GM21447 (cell line): Measurements from ENCODE around the gene COX10.

Experiments
- ATAC-seq: cut with Tn5 transposase; IDR thresholded peaks from one replicate; pipeline ENCODE4 v1.9.1; 2021; ENCODE audit not compliant: unreplicated experiment

The COX10 gene

GRCh38 chr17:14068542-14069250 lies 608 bp upstream of the COX10 start:
- peak; percentile 15 for ATAC-seq

GRCh38 chr17:14070344-14070984 lies 1.2 kb downstream of the COX10 start:
- ATAC-seq = no peak

GRCh38 chr17:14072881-14073280 lies 3.6 kb downstream of the COX10 start:
- ATAC-seq = no peak

DNA sequence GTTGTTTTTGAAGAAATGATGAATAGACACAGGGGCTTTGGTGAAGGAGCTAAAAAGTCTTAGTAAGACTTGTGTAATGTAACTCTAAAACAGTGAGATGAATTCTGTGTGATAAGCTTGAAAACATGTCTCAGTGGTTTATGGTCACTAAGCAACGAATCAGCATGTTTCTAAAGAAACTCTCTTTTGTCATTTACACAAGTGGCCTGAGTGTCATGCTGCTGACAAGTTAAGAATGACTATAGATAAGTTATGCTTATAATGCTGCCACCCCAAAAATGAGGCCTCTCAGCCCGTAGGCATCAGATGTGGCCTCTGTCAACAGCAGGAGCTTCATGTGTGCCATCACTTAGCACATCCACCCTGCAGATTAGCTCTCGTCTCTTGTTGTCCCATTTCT lies 8.7 kb downstream of the COX10 start:
- ATAC-seq = no peak

GRCh38 chr17:14080847-14081251 lies 11.5 kb downstream of the COX10 start:
- ATAC-seq = no peak

- ATAC-seq = no peak
Observed at GRCh38 chr17:14082848-14083247, 13.5 kb downstream of the COX10 start.

- ATAC-seq = no peak
Observed at GRCh38 chr17:14084955-14085354, 15.7 kb downstream of the COX10 start.

- no peak for ATAC-seq
Observed at GRCh38 chr17:14086189-14086588, 16.9 kb downstream of the COX10 start.

DNA sequence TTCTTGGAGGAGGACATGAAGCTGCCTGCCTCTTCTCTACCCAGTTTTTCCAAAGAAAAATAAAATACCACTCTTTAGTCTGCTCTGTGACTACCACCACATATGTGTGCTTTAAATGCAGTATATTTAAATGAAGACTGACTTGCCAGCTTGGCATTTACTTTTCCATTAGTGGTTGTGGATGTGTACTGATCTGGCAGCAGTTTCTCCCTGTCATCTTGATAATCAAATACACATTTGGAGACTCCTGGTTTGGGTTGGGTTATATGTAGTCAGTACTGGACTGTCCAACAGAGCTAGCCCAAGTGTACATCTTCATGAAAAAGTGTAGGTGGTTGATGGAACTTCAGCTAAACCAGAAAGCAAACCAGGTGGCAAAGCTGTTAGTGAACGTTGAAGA lies 19.9 kb downstream of the COX10 start:
- no peak for ATAC-seq

DNA sequence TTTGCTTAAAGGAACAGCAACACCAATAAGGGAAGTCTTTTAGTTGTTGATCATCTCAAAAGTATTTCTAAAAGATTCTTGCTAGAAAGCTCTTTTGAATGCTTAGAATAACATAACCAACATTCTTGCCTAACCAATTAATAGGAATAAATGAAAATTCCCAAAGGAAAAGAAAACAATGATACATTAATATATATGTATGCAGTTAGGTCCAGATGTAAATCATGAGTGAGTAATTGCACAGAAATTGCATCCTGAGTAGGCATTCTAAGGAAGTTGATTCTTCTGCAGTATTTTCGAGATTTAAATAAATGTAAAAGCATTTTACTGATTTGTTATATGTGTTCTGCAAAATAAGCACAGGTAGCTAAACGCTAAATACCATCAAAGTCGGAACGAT lies 22.1 kb downstream of the COX10 start:
- no peak for ATAC-seq

- no peak for ATAC-seq
Observed at GRCh38 chr17:14092808-14093207, 23.5 kb downstream of the COX10 start.

DNA sequence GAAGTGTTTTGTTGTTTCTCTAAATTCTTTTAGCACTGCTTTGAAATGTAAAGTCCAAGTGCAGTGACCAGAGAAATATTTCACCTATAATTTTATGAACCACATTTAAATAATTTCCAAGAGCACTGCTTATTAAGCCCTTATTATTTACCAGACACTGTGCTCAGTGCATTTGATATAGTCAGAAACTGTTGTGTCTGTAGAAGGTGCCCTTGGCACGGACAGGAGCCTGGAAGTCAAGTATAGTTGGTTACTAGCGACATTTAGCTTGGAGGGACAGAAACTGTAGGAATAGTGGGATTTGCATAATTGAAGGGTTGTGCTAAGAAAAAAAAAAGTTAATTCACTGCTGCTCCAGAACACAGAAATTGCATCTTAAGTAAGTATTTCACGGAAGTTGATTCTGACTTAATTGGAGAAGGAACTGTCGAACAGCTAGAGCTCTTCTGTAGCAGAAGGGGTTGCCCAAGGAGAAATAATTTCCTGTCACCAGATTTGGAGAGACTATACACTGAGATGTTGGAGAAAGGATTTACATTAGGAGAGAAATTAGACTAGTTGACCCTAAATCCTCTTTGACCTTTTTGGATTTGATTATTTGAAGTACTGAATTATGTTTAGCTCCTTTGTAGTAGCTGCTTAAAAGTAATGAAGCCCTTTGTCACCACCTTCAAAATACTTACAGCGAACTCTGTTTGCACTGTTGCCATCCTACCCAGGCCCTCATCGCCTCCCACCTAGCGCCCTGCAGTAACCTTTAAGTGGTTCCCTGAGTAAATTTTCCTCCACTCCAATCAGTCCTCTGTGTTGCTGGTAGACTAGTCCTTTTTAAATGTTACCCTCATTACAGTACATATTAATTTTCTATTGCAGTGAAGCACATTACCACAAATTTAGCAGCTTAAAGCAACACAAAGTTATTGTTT lies 25.6 kb downstream of the COX10 start:
- no peak for ATAC-seq

DNA sequence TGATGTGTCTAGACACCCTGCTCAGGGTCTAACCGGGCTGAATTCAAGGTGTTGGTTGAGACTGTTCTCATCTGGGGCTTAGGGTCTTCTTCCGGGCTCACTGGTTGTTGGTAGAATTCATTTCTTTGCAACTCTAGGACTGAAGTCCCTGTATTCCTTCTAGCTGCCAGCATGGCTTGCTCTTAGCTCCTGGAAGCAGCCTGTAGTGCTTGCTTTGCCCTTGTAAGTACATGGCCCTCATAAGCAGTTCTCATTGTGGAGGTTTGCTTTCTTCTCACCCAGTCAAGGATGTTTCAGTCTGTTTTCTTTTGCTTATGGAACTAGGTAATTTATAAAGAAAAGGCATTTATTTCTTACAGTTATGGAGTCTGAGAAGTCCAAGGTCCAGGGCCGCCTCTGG lies 26.3 kb downstream of the COX10 start:
- no peak for ATAC-seq

DNA sequence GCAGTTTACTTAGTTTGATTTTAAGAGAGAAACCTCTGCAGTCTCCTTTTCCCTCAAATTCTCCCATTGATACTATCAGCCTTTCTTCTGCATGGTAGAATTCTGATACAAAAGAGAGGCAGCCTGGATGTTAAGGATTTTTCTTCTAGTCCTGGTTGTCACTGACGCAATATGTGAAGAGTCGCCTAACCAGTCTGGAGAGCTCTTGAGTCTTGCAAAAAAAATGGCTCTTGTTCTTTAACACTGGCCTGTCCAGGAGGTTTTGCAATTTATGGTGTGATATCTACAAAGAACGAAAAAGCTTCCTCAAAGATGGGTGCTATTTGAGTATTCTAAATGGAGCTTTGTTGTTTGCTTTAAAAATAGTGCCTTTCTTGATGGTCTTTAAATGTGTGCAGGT lies 28.9 kb downstream of the COX10 start:
- no peak for ATAC-seq

- no peak for ATAC-seq
Observed at GRCh38 chr17:14101976-14102375, 32.7 kb downstream of the COX10 start.

- no peak for ATAC-seq
Observed at GRCh38 chr17:14103836-14104235, 34.5 kb downstream of the COX10 start.

DNA sequence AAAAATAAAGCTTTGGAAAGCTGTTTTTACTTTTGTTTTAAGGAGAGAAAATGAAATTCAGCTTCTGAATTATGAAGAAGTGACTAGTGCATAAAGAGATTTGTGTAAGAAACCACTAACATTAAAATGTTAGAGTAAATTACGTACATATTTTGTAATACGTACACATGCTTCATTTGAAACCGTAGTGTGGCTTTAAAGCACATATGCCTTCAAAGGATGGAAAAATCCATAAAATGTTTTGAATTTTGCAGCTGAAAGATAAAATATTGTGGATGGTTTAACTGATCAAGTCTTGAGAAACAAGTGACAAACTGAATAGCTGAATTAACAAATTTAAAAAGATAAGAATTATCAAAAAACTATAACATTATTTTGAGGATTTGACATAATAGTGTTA lies 35.4 kb downstream of the COX10 start:
- ATAC-seq = no peak

DNA sequence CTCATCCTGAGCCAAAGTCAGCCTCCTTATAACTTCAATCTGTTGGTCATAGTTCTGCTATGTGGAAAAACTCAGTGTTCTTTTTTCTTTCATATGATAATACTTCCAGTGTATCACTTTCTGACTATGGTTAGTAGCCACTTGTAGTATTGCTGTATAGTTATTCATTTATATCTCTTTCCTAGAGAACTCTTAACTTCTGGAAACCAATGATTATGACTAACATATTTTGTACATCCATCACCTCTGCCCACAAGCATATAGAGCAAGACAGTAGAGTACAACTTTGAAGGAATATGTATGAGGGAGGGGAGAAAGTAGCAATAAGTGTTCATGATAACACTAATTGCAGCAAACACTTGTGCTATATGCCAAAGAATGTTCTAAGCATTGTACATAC lies 38.6 kb downstream of the COX10 start:
- no peak for ATAC-seq

GRCh38 chr17:14112407-14112806 lies 43.1 kb downstream of the COX10 start:
- no peak for ATAC-seq

DNA sequence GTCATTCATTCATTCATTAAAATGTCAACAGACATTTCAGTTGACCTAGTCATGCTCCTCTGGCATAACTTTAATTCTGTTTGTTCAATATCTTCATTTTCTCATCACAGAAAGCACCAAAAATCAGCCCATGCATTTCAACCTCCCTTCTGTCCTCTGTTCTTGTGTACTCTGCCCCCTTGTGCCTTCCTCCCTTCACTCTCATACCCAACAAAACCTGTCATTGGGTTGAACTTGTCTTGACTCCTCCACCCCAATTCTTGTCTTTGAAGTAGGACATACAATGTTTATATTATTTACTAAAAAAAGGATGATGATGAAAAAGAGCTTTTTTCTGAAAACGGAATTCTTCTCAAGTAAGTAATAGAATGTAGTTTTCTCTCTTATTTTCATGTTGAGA lies 43.8 kb downstream of the COX10 start:
- no peak for ATAC-seq

DNA sequence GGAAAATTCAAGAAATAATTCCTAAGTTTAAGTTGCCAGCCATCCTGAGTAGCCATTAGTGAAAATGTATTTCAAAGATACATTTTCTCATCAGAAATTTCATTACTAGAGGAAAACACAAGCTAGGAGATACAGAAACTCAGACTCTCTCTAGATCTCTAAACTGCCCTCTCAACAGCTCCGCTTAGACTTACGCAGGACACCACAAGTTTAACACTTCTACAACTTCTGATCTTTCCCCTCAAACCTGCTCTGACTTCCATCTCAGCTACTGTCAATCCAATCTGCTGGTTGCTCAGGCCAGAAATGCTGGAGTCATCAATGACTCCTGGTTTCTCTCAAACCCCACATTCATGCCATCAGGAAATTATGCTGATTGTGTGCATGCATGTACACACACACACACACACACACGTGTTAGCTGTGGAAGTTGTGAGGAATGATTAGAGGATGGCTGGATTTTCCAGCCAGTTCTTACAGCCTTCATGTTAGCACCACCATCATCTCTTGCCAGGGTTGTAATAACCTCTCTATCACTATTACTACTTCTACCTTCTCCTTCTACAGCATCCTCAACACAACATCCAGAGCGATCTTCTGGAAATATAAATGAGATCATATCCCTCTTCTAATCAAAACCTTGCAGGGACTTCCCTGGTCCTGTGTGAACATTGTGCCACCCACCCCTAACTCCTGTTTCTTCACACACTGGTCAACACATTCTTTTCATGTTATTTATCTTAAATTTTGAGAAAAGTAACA lies 47.1 kb downstream of the COX10 start:
- ATAC-seq = no peak
